GM21737 (cell line): ENCODE measurements around the gene APBB2.
"Not testable (repeated sequence)": the region's sequence is repeated elsewhere in the genome, so short reads cannot be mapped to it uniquely, and the experiment has no call there.

Source experiments
- ATAC-seq: cut with Tn5 transposase; IDR thresholded peaks from one replicate; pipeline ENCODE4 v1.9.1; 2021; ENCODE audit warnings: mild to moderate bottlenecking, moderate library complexity; ENCODE audit not compliant: unreplicated experiment

The APBB2 gene

DNA sequence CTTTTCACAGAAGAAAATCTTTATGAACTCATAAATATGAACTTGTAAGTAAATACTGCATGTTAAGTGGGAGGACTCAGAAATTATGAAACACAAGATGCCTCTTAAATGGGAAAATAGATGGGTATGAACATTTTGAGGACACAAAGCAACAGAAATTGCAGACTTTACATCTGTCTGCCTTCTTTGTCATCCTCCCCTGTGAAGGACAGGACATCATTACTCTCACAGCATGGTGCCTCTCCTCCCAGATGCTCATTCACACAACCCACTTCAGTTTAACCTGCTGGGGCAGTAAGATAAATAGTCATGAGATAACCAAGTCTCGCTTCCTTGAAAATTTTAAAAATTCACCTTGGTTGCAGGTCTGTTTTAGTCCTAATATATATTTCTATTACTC is 144.5 kb downstream of the APBB2 start:
- ATAC-seq, result no peak

DNA sequence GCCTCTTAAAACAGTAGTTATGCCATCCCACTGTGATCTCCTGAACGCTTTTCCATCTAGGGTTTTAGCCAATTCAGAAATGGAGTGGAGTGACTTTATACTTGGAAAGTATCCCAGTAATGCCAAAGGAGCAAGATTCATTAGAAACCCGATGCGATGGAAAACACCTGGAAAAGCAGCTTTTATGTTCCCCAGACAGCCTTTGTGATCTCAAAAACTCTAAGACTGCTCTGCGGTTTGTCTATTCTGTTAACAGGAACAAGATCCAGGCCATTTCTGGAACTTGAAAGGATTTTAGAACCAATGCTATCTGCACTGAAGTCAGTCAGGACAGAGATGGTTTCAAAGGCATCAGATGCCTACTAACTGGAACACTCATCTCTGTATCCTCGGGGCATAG is 145.1 kb downstream of the APBB2 start:
- no peak for ATAC-seq

DNA sequence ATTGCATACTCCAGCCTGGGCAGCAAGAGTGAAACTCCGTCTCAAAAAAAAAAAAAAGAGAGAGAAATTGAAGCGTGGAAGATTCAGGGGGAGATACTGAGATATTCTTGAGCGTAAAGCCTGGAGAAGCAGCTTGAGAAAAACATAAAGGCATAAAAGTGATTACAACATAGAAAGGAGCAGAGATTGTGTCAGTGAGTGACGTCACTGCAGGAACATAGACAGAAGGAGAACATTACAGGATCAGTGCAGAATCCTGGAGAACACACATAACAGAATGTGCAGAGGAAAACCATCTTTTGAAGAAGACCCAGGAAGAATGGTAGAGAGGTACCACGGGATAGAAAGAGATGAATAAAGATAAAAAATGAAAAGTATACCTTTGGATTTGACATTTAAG is 147.0 kb downstream of the APBB2 start:
- ATAC-seq, result no peak

DNA sequence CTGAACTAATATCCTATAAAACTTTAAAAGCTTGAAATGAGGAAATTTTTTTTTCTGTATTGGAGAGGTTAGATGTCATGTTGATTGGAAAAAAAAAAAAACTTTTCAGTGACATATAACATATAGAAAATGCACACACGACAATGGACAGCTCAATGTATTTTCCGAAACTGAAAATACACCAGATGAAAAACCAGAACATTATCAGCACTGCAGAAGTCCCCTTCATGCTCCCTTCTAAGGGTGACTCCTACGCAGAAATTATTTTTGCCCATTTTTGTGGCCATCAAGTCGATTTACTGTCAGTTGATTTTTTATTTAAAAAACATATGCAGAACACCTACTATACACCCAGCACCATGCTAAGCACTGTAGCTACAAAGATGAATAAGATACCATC is 148.3 kb downstream of the APBB2 start:
- no peak for ATAC-seq

DNA sequence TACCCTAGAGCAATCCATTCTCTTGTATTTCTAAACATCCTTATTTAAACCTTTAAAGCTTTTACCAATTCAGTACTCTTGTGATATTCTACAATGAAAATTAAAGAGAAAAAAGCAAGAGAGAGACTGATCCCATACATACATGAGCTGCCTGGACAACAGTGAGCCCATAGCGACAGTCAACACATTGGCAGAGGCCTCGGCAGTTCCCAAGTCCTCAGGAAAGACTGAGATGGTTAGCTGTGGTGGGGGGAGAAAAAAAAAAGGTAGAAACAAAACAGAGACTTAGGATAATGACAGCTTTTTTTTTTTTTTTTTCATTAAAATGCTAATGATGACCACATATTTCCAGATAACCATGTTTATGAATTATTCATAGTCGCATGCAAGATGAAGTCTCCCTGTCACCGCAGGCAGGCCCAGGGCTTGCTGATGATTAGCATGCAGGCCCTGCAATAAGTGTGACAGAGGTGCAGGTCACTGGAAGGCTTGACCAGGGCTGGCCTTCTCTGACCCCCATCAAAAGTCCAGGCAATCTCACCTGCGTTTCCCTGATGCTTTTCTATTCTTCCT is 148.8 kb downstream of the APBB2 start:
- no peak for ATAC-seq

DNA sequence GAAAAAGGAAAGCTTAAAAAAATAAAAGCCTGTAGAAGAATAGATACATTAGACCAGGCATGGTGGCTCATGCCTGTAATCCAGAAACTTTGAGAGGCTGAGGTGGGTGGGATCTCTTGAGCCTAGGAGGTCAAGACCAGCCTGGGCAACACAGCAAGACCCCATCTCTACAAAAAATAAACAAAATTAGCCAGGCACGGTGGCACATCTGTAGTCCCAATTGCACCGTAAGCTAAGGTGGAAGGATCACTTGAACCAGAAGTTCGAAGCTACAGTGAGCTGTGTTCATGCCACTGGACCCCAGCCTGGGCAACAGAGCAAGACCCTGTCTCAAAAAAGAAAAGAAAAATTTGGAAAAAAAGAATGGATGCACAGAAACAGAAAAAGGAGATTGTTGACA is 149.4 kb downstream of the APBB2 start:
- ATAC-seq, result no peak

DNA sequence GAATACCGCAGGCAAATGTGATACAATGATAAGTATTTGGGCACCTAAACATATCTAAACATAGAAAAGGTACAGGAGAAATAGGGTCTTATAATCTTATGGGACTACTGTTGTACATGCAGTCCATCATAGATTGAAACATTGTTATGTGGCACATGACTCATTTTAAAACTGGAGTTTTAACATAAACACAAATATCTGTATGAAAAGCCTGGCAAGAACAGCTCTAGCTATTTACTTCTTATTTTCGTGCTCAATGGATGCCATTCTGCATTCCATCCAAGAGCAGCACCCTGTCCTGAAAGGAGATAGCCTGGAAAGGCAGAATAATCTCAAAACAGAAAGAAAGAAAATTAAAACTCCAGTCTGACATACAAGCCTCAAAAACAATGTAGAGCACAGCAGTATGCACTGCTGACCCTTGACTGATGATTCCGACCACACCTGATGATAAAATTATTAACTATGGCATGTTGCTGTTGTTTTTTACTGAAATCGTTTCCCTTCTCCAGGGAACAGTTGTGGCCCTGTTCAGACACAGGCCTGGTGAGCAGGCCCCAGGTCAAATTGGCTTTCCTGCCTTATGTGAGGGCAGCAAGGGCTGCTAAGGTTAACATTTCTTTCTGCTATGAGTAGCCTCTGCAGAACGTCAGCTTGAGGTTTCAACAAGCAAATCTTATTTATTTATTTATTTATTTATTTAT is 152.7 kb downstream of the APBB2 start:
- no peak for ATAC-seq

DNA sequence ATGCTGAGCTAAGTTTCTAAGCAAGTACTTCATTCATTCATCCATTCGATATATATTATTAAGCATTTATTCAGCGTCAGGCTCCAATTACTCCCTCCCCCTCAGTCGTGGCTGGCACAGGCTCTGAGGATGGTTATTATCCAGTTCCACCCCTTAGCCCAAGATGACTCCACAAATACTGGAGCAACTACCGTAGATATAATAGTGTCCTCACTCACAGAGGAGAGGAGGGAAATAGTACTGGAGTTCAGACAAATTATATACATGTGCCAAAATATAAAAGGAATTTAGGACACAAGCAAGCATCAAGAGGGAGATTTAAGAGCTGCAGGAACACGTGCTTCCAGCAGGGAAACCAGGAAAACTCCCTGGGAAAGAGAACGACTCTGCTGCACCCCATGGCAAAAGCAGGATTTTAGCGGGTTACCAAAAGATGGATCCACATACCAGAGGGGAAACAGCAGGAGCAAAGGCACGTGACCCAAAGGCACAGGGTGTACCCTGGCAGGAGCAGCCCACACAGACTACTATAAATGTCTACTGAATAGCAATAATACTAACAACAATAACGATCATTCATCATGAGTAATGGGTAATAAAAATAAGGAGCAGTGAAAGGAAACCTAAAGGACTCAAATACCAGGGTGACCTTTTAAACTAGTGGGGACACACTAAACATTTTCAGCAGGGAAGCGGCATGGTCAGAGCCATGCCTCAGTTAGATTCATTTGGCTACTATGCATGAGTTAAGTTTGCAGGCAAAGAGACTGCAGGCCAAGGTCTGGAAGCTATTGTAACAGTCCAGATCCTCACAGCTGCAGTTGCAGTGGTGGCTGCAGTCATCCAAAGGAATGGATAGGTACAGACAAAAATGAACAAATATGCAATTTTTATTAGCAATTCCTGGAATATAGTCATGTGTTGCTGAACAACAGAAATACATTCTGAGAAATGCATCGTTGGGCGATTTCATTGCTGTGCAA is 153.7 kb downstream of the APBB2 start:
- ATAC-seq, result no peak

DNA sequence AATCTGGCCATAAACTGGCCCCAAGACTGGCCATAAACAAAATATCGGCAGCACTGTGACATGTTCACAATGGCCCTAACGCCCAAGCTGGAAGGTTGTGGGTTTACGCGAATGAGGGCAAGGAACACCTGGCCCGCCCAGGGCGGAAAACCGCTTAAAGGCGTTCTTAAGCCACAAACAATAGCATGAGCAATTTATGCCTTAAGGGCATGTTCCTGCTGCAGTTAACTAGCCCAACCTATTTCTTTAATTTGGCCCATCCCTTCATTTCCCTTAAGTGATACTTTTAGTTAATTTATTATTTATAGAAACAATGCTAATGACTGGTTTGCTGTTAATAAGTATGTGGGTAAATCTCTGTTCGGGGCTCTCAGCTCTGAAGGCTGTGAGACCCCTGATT is 154.9 kb downstream of the APBB2 start:
- ATAC-seq, result not testable (repeated sequence)

DNA sequence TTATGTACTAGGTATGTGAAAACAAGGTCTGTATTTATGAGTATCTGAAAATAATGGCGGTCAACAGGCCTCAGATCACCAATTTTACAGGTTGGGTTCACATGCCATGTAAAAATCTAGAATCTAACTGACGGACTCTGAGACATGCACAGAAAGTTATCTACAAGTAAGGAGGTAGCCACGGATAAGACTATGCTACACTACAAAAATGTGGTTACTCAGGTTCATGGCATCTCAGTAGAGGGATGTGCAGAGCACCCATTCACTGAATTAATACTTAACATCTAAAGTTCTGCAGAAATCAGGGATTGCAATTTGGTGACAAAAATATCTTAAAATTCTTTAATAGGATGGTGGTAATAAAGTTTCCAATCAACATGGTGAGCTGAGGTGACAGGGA is 155.9 kb downstream of the APBB2 start:
- ATAC-seq, result no peak

DNA sequence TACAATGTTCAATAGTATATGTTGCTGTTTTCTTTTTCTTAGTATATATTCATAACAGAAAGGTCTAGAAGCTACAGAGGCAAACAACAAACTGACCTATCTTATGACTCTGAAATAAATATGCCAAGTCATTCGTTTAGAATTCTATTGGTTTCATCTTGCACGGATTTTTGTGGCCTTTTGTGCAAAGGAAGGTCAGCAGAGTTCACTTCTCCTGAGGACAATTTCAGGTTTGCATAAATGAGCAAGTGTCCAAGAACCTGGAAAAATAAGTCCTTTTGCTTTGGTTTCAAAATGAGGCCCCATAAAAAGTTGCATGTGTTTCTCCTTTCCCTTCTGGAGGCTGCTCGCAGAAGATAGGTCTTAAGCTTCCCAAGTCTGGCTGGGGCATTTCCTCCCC is 156.9 kb downstream of the APBB2 start:
- no peak for ATAC-seq

DNA sequence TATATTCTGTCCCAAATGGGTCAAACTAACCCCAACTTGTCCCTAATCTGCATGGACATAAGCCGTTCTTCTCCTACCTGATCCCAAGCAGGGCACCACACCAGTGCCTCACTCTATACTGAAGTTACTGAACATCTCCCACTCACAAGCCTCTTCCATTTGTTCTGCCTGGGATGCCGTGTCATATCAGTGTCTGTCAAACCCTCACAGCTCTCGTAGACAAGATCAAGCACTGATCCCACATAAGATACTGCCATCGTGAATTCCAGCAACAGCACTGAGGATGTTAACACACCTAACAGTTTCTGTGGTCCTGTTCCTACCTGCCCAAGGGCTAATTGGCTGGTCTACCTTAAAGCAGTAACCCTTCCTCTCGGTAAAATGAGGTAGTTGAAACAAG is 162.1 kb downstream of the APBB2 start:
- no peak for ATAC-seq

DNA sequence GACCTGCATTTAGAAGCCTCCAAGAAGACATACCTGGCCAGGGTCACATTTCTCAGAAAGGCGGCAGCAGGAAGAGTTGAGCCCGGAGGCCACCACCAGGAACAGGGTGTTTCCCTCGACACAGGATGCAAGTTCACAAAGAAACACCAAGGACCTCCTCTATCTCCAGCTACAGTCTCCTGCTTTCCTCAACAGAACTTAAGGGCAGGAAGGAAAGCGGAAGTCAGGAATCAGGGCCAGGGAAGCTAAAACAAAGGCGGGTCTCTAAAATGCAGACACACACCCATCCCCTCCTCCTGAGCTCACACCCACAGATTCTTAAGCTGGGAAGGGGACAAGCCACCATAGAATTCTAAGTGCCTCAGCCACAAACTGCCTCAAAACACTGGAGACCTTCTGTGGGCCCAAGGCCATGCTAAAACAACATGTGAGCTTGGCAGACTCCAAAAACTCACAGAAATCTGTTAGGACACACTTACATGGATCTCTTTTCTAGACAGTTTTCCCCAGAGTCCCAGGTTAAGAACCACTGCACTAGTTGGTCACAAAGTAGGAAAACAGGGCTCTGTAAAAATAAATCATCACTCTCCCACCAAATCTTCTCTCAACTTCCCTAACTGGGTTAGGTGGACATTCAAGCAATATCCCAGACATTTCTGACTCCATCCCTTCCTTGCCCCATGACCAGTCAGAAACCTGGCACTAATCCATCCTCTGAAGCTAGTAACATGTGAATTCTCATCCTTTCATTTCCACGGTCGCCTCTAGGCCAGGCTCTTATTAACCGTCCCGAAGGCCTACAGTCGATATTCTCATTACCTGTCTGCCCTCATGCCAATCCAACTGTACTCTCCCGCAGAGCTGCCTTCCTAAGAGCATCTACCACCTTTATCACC is 163.2 kb downstream of the APBB2 start:
- no peak for ATAC-seq

DNA sequence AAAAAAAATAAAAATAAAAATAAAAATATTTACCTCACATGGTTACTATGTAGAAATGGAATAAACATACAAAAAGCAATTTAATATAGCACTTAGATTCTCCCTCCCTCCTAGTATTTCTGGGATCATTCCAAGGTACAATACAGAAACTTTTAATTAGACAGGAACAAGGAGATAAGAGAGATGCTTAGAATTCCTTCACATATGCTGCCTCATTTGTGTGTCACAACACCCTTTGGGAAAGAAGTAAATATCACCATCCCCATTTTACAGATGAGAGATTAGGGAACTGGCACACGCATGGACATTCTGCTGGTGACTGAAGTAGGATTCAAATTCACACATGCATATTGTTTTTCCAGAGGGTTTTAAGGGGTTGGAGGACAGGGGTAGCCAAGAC is 164.2 kb downstream of the APBB2 start:
- no peak for ATAC-seq

DNA sequence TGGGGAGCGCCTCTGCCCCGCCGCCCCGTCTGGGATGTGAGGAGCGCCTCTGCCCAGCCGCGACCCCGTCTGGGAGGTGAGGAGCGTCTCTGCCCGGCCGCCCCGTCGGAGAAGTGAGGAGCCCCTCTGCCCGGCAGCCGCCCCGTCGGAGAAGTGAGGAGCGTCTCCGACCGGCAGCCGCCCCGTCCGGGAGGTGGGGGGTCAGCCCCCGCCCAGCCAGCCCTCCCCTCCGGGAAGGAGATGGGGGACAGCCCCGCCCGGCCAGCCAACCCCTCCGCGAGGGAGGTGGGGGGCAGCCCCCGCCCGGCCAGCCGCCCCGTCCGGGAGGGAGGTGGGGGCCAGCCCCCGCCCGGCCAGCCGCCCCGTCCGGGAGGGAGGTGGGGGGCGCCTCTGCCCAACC is 165.2 kb downstream of the APBB2 start:
- ATAC-seq, result not testable (repeated sequence)

DNA sequence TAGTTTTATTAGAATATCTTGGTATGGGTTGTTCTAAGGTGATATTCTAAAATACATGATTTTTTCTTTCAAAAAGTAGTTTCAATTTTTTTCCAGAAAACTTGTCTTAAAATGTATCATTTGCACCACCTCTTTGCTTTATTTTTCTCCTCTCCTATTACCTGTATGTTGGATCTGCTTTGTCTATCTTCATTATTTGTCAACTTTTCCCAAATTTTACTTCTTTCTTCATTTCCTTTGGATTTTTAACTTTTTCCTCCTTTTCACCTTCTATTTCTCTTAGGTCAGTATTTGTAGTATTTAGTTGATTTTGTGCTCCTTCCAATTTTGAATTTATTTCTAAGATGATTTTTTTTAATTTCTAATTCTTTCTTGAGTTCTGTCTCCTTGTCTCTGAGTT is 169.6 kb downstream of the APBB2 start:
- ATAC-seq, result no peak

DNA sequence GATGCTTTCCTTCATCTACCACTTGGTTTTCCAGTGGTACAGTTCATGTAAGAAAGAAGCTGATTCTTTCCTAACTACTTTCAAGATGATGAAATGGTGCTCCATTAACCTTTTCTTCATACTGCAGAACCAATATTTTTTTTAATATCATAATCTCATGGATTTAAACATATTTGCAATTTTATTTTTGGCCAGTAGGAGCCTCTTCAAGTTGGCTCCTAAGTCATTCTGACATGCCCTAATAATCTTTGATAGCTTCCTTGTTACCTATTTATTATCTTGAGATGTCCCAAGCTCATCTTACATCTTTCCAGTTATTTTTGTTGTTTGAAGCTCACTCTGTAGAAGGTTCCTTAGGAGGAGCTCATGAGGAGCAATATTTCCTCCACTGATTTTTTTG is 170.2 kb downstream of the APBB2 start:
- no peak for ATAC-seq

DNA sequence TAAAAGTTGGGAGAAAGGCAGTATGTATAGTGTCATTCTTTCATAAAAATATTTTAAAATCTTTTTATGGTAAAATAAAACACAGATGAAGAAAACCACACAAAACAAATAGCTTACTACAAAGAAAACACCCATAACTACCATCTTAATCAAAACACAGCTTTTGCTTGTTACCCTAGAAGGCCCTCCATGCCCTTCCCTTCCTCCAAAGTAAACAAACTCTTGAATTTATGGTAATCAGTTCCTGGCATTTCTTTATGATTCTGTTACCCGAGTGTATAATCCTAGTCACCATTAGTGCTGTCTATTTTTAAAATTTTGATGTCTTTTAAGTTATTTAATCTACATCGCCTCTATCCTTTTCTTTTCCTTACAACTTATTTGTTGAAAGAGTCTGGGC is 170.9 kb downstream of the APBB2 start:
- ATAC-seq, result no peak

DNA sequence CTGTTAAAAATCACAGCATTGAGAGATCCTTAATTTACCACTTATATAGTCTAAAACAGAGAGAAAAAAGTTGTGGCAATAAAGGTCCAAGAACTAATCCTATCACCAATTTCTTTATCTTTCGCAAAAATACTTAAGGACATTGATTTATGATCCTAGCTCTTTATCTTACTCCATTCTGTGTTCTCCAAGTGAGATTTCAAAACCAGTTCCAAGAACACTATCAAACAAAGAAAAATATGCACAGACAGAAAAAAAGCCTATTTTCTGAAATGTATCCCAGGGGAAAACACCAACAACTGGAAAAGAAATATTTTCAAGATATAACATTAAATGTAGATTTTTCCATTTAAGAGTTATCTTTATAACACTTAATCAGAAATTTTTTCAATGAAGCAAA is 172.8 kb downstream of the APBB2 start:
- ATAC-seq, result no peak

DNA sequence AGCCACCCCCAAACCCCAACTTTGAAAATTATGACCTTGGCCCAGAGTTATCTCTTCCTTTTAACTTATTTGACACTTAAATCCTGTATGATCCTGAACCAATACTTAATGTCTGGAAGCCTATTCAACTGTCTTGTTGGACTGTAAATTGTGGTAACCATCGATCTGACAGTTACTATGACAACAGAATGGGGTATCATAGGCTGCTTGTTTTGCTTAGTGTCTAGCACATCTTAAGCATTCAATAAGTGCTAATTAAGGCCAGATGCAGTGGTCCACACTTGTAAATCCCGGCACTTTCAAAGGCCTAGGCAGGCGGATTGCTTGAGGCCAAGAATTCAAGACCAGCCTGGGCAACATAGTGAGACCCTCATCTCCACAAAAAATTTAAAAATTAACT is 175.0 kb downstream of the APBB2 start:
- ATAC-seq, result no peak

DNA sequence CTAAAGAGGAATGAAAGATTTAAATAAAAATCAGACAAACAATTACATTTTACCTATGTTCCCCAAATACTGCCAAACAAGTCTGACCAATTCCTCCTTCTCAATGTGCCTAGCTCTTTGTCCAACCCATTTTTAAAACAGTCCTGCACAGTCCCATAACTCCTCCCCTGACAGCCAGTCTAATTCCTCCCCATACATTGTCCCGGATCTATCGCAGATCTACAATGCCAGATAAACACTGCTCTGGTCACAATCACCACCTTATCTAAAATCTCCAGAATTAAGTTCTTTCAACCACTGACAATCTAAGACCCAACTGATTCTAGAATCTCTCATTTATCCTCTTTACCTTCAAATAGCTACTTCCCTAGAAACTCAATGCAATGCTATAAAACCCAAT is 176.0 kb downstream of the APBB2 start:
- ATAC-seq, result no peak
